ENCODE data around the gene PSENEN. TPM values are rescaled to one million over a fixed set of nuclear protein-coding genes. Genes with fewer than 3 reads are reported as not detected.

Gene PSENEN, protein sequence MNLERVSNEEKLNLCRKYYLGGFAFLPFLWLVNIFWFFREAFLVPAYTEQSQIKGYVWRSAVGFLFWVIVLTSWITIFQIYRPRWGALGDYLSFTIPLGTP
- 10 to 100 TPM; 55.6 to 62.0 (median 59.6) TPM for polyA plus RNA-seq (ENCODE audit: insufficient read length in 3 of 3)

DNA sequence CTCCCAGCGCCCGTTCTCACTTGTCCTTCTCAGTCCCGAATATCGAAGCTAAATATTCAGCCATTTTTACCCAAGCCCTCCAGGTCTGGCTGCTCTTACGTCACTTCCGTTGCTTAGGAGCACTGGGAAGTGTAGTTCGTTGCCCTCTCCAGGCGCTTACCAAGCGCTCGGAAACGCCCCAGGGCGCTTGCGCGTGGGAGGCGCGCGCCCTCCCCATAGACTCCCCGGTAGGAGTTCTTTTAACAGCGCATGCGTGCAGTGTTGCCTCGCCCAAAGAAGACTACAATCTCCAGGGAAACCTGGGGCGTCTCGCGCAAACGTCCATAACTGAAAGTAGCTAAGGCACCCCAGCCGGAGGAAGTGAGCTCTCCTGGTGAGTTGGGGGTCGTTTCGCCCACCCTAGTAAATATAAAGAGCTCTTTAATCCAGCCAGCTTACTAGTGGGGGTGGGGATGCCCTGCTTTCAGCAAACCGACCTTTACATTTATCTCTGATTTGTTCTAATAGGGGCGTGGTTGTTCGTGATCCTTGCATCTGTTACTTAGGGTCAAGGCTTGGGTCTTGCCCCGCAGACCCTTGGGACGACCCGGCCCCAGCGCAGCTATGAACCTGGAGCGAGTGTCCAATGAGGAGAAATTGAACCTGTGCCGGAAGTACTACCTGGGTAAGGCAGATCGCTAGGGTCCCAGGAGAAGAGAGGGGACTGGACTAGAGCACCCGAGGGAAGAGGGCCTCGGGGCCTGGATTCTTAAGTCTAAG is at the start of gene PSENEN, which contains the start of gene U2AF1L4:
Gene PSENEN, plus strand, starts transcription at position 324 of the 759 bp plus-strand sequence. Its CDS starts 280 bp downstream, at position 604.
Gene U2AF1L4, minus strand, starts transcription at position 91 of the 759 bp plus-strand sequence. Its CDS starts 27 bp downstream, at position 64.
- DNase-seq (ENCODE audit: low read depth in 3 of 3, low spot score in 2 of 3), result peak; percentile 98 to 99 (median 99)

DNA sequence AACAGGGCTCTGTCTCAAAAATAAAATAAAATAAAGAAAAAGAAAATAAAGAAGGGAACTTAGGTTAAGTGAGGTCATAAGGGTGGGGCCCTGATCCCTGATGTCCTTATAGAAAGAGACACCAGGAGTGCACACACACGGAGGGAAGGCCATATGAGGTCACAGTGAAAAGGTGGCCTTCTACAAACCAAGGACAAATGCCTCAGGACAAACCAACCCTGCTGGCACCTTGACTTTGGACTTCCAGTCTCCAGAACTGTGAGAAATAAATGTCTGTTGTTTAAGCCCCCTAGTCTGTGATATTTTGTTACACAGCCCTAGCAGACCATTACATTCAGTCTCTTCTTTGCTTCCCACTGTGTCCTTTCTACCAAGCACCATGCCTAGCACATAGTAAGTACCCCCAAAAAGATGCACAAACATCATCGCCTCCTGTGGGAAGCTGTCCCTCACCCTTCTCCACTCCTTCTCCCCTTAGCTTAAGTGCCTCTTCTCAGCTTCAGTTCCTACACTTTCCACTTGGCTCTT is 49.5 kb upstream of the PSENEN start:
- no peak for DNase-seq (ENCODE audit: low read depth in 3 of 3, low spot score in 2 of 3)

DNA sequence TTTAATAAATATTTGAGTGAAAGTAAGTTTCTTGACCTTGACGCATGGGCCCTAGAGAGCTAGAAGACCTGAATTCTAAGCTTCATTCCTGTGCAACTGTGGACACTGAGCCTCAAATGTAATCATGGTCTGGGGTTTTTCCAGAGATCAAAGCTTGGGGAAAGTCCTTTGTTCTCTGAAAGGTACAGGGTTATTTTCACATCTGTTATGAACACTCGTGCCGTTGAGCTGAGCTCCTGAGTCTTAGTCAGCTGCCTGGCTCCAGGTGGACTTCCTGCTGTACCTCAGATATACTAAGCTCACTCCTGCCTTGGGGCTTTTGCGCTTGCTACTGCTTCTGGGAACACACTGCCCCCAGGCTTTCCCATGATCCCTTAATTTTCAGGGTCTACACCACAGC is 48.6 kb upstream of the PSENEN start:
- DNase-seq (ENCODE audit: low read depth in 3 of 3, low spot score in 2 of 3), result no peak

DNA sequence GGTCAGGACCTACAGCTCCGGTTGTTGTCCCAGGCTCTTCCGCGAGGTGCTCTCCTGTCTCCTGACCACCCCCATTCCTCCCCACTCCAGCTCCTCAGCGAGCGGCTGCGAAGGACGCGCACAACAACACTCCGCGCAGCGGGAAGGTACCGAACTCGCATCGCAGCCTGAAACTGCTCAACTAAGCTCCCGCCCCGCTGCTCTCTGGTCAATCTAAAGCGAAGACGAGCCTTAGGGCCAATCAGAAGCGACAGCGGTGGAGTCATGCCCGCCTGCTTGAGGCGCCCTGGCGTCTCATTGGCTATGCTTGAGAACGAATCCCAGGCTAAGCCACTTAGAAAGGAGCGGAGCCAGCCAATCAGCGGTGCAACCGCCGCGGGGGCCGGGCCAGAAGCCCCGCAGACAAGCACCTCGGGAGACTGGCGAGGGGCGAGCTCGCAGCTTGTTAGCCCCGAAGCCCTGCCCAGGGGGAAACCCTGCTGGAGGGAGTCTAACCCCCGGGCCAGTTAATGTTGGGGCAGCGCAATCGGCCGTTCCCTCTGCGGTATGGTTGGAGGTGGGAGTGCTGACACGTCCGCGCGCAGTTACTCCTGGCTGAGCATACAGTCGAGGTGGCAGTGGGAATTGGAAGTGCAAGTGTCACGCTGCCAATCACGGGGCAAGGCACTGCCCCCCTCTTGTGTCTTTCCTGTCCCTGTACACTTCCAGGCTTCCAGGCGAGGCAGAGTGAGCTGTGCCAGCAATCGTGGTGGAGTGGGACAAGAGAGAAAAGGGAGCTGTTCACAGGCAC is 43.0 kb upstream of the PSENEN start:
- DNase-seq (ENCODE audit: low read depth in 3 of 3, low spot score in 2 of 3), result peak; percentile 81 to 95 (median 84)

DNA sequence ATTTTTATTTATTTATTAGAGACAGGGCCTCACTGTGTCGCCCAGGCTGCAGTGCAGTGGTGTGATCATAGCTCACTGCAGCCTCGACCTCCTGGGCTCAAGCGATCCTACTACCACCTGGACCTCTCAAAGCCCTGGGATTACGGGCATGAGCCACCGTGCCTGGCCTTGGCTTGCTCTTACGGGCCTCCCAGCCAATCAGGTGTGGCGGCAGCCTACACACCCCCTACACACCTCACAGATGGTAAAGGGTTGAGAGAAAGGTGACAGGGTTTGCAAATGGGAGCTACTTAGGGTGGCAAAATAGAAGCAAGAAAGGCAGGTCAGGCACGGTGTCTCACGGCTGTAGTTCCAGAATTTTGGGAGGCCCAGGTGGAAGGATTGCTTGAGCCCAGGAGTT is 42.1 kb upstream of the PSENEN start:
- DNase-seq (ENCODE audit: low read depth in 3 of 3, low spot score in 2 of 3), result no peak

DNA sequence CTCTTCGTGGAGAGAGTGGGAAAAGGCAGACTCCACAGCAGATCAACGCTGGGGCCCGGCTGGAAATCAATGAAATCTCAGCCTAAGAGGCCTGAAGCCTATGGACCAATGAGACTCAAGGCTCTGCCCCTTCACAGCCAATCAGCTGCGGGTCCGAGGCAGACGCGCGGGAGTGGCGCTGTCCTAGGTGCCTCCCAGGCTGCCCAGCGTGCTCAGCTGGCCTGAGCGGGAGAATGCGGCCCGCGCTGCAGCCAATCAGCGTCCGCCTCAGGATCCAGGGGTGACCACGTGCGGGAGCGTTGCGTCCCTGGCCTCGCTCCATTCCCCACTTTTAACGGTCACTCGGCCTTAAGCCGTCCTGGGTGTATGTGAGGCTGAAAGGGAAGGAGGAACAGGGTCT is 41.2 kb upstream of the PSENEN start, which contains the start of gene ZBTB32:
Gene ZBTB32, plus strand, starts transcription at position 341 of the 400 bp plus-strand sequence. CDS start 10,069 bp downstream, outside the sequence.
- no peak for DNase-seq (ENCODE audit: low read depth in 3 of 3, low spot score in 2 of 3)

DNA sequence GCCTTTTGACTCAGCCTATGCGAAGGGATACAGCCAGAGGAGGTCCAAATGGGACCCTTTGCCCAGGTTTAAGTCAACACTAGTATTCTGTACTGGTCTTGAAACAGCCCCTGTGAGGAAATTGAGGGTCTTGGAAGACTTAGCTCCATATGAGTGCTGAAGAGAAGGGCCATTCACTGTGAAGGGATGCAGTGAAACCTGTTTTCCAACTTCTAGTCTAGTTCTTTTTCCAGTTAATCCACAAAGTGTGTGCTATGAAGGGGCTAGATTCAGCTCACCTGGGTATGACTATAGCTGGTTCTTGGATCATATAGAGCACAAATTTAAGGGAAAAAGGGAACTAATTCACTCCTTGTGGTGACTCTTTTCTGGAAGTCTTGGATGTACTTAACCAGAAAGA is 37.1 kb upstream of the PSENEN start:
- DNase-seq (ENCODE audit: low read depth in 3 of 3, low spot score in 2 of 3), result no peak

DNA sequence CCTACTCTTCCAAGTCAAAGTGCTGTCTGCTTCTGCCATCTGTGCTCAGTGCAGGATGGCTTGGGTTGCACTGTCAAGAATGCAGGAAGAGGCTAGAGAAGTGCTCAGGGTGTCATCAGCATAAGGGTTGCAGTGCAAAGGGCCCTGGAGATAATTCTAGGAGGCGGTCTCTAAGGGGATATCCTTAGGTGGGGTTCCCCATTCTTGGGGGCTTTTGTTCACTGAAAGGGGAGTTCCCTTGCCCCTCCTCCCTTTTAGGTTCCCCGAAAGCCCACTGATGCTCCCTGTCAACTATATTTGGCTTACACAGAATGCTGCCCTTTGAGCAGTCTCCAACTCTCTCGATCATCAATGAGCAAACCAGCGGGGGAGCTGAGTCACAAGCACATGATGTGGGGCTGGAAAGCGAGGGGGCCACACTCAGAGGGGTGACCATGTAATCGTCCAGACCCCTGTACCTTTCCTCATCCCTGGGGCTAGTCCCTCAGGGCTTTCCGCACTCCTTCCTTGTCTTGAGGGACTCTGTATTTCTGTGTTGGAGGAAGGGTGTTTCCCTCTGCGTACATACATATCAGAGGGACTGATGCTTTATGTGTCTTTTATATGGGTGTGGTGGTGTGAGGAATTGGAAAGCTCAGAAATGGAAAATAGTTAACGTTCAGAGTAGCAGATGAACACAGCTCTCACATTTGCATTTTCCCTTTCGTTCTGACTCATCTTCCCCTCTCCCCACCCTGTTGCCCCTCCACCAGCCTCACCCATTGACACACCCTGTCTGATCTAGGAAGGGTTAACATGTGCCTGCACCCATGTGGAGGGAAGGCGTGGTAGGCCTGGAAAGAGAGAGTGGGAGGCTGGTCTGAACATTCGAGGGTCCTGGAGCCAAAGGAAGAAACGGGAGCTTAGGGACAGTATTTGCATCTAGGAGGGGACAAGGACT is 34.4 kb upstream of the PSENEN start:
- DNase-seq (ENCODE audit: low read depth in 3 of 3, low spot score in 2 of 3), result no peak

DNA sequence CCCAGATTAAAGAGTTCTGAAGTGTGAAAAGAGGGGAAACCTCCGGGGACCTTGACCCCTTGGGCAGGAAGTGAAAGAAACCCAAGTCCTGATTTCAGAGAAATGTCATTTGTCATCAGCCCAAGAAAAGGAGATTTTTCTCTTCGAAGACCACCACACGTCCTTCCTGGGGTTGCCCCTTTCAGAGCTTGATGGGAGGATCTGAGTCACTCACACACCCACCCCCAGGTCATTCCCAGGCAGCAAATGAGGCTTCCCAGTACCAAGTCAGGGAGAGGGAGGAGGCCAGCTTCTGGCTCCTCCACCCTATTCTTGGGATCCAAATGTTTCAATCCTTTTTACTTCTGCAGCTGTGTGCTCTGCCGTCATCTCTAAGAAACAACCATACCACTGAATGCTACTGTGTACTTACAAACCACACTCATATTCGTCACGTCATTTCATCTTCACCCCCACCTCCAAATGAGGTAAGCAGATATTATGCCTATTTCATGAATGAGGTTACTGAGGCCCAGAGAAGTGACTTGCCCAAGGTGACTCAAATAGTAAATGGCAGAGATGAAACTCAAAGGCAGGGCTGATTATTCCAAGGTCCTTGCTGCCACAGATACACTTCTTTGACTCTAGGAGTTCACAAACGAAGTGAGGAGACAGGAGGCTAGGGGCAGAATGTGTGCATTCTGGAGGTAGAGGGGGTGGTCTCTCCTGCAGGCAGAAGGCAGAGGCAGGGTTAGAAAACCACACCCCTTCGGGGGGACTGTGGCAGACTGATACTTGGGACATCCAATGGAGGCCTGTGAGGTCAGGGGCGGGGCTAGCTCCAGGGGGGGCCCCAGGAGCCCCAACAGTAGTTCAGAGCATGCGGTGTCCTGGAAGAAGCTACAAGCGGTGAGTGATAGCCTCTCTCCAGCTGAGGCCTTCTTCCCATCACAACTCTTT is 32.6 kb upstream of the PSENEN start:
- no peak for DNase-seq (ENCODE audit: low read depth in 3 of 3, low spot score in 2 of 3)

DNA sequence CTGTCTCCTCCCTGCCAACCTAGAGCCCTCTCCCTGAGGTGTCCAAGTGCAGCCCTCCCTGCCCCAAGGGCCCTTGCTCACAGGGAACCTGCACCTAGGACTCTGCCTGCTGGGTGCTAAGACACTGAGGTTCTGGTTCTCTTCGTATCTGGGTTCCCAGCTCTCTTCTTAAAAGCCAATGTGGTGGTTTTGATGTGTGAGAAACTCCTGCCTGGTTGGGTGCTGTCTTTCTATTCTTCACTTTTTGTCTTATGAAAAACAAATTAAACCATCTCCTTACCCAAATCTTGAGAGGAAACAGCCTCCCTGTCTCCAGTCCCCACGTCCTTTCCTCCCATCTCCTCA is 32.0 kb upstream of the PSENEN start:
- no peak for DNase-seq (ENCODE audit: low read depth in 3 of 3, low spot score in 2 of 3)

DNA sequence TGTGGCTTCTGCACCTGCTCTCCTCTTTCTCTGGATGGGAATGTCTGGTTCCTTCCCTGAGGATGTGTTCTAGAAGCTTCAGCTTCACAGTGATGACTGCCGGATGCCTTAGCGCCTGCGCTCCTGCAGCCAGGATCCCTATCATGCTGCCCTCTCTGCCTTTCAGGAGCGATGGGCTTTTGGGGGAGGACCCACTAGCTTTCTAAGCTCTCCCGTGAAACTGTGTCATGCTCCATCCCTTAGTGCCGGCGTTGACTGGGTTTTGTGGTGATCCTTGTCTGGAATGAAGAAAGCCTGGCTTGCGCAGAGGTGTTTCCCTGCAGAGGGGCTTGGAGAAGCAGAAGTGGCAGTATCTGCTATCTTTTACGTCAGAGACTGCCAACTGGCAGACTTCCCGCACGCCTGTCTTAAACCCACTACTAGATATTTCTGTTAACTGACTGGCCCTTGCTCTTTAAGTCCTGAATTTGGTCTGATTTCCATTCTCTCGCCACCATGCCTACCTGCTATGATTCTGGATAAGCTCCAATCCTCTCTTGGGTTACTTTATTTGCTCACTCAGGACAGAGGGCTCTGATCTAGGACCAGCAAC is 31.5 kb upstream of the PSENEN start:
- no peak for DNase-seq (ENCODE audit: low read depth in 3 of 3, low spot score in 2 of 3)

DNA sequence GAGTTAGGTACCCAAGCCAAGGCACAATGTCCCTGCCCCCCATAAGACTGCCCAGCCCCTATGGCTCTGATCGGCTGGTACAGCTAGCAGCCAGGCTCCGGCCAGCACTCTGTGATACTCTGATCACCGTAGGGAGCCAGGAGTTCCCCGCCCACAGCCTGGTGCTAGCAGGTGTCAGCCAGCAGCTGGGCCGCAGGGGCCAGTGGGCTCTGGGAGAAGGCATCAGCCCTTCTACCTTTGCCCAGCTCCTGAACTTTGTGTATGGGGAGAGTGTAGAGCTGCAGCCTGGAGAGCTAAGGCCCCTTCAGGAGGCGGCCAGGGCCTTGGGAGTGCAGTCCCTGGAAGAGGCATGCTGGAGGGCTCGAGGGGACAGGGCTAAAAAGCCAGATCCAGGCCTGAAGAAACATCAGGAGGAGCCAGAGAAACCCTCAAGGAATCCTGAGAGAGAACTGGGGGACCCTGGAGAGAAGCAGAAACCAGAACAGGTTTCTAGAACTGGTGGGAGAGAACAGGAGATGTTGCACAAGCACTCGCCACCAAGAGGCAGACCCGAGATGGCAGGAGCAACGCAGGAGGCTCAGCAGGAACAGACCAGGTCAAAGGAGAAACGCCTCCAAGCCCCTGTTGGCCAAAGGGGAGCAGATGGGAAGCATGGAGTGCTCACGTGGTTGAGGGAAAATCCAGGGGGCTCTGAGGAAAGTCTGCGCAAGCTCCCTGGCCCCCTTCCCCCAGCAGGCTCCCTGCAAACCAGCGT is 30.7 kb upstream of the PSENEN start:
- no peak for DNase-seq (ENCODE audit: low read depth in 3 of 3, low spot score in 2 of 3)

DNA sequence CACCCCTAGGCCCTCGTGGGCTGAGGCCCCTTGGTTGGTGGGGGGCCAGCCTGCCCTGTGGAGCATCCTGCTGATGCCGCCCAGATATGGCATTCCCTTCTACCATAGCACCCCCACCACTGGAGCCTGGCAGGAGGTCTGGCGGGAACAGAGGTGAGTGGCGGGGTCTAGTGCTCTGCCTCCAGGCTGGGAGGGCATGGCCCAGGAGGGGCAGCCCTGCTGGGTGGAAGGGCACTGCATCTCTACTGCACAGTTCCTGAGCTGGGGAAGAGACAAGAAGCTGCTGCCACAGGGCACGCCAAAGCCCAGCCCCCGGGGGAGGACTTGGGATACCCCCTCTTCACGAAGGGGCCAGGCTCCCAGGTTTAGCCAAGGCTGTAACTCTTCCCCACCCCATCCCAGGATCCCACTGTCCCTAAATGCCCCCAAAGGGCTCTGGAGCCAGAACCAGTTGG is 30.1 kb upstream of the PSENEN start:
- no peak for DNase-seq (ENCODE audit: low read depth in 3 of 3, low spot score in 2 of 3)

DNA sequence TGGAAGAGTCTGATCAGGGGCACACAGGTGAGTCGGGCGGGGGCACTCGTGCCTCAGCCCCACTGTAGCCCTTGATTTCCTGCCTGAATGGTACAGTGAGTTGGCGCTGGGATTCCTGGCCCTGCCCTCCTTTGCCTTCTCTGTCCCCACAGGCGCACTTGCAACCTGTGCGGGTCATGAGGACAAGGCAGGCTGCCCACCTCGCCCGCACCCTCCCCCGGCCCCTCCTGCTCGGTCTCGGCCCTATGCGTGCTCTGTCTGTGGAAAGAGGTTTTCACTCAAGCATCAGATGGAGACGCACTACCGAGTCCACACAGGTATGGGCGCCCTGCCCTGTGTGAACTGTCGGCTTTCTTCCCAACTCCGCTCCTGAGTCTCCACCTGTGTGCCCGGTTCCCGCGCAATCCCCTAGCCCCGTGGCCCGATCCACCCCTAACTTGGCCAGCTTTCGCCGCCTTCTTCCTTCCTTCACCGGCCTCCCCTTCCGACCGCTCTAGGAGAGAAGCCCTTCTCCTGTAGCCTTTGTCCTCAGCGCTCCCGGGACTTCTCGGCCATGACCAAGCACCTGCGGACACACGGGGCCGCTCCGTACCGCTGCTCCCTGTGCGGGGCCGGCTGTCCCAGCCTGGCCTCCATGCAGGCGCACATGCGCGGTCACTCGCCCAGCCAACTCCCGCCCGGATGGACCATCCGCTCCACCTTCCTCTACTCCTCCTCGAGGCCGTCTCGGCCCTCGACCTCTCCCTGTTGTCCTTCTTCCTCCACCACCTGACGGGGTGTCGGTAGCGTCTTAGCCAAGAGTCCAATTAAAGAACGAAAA is 29.3 kb upstream of the PSENEN start:
- no peak for DNase-seq (ENCODE audit: low read depth in 3 of 3, low spot score in 2 of 3)

DNA sequence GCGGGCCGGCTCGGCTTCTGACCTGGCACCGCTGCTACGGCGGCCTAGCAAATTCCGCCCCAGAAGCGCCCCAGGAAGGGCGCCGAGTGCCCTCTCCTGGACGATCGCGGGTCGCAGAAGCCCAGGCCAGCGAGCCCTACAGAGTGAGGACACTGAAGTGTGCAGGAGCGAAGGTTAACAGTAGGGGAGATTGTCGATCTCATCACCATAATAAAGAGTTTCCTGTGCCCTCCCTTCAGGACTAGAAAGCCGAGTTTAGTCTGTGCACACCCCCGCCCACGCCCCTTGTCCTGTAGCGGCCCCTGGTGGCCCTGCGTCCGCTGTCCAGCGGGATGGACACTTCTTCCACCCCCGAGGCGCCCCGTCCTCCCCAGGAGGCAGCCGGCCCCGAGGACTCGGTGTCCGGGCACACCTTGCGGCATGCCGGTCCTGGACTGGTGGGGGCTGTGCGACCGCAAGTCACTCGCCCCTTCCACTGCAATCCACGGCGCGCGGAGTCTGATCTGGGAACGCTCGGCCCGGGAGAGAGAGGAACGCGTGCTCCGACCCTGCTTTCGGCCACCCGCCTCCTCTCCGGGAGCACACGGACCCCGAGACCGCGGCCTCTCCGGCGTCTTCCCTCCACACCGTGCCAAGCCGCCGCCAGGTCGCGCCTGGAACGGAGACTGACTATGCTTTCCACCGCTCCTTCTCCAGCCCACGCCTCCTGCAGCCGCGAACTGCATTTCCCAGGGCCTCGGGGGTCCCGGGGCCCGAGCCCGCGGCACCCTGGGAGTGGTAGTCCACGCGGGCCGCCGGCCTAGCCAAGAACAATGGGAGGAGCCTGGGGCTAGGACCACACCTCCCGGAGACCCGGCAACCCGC is 28.4 kb upstream of the PSENEN start:
- peak; percentile 79 to 85 (median 79) for DNase-seq (ENCODE audit: low read depth in 3 of 3, low spot score in 2 of 3)

Measured in right renal cortex interstitium (tissue), 3 donors.